Coronary artery (tissue), 2 donors: ENCODE results near the gene EVX1.

ENCODE experiments used
- DNase-seq: peaks from one replicate; pipeline ENCODE4 v3.0.0-alpha.2; 2017; ENCODE audit warnings: low spot score
- H3K27ac ChIP-seq, 2 donors: fragments of 200-600 bp; sonication (generic); one replicate each; pipeline ENCODE4 v1.5.1; 2016 to 2019
- H3K4me3 ChIP-seq: fragments of 200-600 bp; sonication (generic); 2 replicates; pipeline ENCODE4 v1.5.1; 2016; ENCODE audit warnings: mild to moderate bottlenecking, moderate library complexity
- TF ChIP-seq, protein P1 (sequence below): fragments of 200-600 bp; sonication (generic); IDR thresholded peaks from one replicate; pipeline ENCODE4 v1.5.1; 2019; ENCODE audit warnings: antibody characterized with exemption

EVX1 gene

DNA sequence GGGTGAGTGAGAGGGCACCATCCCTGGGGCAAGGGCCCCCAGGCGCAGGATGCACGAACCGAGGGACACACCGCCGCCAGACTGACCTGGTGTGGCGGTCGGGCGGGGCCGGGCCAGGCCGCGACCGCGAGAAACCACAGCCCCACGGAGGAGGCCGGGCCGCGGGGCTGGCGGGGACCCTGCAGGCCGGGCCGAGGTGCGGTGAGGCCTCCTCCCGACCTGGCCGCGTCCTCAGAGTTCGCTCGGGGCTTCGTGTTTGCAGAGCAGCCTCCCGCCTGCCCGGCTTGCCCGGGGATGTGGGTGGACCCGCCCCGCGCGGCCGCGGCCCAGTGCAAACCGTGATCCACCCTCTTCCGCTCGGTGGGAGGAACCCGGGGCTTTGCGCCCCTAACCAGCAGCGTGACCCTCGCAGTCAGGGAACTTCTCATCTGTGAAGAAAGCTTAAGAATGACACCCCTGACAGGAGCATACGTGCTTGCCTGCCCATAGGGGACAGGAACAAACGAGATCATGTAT lies 22.1 kb upstream of the EVX1 start:
- peak overlapping the region; percentile 0 for H3K4me3 ChIP-seq
- H3K27ac ChIP-seq: no peak overlapping the region
- TF ChIP-seq, protein P1, sequence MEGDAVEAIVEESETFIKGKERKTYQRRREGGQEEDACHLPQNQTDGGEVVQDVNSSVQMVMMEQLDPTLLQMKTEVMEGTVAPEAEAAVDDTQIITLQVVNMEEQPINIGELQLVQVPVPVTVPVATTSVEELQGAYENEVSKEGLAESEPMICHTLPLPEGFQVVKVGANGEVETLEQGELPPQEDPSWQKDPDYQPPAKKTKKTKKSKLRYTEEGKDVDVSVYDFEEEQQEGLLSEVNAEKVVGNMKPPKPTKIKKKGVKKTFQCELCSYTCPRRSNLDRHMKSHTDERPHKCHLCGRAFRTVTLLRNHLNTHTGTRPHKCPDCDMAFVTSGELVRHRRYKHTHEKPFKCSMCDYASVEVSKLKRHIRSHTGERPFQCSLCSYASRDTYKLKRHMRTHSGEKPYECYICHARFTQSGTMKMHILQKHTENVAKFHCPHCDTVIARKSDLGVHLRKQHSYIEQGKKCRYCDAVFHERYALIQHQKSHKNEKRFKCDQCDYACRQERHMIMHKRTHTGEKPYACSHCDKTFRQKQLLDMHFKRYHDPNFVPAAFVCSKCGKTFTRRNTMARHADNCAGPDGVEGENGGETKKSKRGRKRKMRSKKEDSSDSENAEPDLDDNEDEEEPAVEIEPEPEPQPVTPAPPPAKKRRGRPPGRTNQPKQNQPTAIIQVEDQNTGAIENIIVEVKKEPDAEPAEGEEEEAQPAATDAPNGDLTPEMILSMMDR: no peak
- peak; percentile 26 for DNase-seq

DNA sequence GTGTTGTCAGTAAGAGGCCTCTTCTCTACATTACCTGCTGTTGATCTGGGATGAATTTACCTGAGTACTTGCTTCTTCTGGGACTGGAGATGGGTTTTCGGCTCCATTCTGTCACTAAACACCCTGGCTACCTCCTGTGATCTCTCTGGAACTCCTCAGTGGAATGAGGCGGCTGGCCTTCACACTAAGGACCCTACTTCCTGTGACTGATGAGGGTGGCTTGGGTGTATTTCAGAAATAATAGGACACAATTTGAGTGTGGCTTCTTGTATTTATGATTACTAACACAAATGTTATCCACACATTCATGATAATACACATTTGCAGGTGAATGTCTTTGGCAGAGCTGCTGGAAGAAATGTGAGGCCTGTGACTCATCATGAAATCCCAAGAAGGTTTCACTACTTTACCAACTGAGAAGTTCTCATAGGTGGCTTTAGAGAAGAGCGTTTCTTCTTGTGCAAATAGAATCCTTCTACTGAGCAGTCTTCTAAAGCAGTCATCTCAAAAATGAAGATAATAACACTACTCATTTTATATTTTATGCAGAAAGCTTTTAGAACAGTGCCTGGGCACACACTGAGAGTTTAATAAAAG lies 21.3 kb upstream of the EVX1 start:
- TF ChIP-seq, protein P1: no peak
- H3K27ac ChIP-seq: no peak overlapping the region
- no peak overlapping the region for H3K4me3 ChIP-seq
- DNase-seq: no peak

DNA sequence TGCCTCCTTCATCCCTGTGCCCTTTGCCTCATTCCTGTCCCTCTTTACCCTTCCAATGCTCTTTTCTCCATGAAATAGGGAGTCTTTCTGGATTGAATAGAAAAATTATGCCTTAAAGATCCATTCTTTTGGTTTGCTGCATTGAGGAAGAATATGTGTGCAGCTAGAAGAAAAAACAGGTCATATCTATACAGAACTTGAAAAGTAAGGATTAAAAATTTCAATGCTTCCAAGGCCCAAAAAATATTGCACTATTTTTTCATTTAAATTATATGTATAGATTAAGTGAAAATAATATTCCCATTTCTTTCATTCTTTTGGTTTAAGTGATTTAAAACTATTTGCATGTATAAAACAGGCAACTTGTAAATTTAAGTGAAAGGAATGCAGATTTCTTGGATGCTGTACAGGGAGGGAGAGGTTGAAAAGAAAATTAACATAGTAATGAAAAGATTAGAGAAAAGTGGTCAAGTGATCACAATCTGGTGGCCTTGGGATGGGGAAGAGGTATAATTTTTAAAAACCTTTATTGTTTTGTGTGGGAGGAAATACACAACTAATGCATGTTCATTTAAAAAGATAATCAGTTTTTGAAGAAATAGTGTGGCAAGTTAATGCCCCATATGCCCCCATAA lies 18.5 kb upstream of the EVX1 start:
- TF ChIP-seq, protein P1: no peak
- no peak overlapping the region for H3K27ac ChIP-seq

DNA sequence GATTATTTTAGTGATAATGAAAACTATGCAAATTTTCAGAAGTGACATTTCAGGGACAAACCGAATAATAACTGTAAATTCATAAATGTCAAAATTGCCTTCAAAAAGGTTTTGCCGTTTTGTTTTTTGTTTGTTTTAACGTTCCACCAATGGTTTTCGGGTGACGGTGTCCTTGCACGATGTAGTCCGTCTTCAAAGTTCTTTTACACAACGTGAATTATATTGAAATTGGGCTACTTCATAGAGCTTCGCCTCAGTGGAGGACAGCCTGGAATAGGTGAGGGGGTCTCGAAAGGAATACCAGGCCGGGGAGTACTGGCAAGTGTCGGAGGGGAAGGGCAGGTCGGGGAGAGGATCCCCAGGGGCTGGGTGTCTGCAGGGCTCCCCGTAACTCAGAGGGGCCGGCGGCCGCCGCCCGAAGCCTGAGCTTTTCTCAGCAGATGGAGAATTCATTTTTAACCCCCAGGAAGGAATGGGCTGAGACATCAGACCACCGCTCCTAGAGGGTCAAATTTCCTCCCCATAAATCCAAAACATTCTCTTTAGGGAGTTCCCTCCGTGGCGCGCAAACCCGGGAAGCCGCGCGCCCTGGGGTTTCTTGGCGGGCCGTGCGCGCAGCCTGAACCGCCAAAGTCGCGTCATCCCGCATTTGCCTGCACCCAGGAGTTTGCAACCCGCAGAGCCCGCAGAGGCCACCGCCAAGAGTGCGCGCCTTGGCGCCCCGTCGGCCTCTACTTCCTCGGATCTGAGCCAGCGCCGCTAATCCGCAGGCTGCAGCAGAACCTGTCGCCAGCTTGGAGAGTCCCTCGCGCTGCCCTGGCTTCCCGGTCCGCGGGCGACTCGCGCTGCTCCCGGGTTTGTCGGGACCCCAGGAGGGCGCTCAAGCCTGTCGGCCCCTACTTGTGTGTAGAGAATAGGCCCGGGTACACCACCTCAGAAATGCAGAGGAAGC lies 17.3 kb upstream of the EVX1 start:
- Histone ChIP-seq H3K4me3 (no peak overlapping the region), H3K27ac (no peak overlapping the region)
- TF ChIP-seq, protein P1: no peak
- peak; percentile 40 for DNase-seq

More for the DNA sequence above, 18.5 kb upstream of the EVX1 start:
- no peak for DNase-seq
- no peak overlapping the region for H3K4me3 ChIP-seq

DNA sequence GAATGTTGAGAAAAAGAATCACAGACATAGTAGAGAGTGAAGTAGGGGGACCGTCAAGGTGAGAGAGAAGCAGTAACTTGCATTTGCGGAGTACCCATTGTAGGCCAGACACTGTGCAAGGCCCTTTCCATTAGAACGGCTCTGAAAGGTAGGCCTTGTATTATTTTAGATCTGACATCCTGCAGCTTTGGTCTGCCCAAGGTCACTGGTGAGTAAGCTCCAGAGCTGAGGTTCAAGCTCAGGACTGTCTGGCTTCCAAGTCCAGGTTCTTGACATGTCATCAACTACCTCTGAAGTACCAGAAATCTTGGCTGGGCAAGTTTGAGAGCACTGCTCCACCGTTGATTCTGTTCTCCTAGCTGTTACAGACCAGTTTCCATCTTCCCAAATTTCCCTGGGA lies 13.2 kb upstream of the EVX1 start:
- Histone ChIP-seq H3K4me3 (no peak overlapping the region), H3K27ac (no peak overlapping the region)
- DNase-seq: peak; percentile 33
- TF ChIP-seq, protein P1: no peak

DNA sequence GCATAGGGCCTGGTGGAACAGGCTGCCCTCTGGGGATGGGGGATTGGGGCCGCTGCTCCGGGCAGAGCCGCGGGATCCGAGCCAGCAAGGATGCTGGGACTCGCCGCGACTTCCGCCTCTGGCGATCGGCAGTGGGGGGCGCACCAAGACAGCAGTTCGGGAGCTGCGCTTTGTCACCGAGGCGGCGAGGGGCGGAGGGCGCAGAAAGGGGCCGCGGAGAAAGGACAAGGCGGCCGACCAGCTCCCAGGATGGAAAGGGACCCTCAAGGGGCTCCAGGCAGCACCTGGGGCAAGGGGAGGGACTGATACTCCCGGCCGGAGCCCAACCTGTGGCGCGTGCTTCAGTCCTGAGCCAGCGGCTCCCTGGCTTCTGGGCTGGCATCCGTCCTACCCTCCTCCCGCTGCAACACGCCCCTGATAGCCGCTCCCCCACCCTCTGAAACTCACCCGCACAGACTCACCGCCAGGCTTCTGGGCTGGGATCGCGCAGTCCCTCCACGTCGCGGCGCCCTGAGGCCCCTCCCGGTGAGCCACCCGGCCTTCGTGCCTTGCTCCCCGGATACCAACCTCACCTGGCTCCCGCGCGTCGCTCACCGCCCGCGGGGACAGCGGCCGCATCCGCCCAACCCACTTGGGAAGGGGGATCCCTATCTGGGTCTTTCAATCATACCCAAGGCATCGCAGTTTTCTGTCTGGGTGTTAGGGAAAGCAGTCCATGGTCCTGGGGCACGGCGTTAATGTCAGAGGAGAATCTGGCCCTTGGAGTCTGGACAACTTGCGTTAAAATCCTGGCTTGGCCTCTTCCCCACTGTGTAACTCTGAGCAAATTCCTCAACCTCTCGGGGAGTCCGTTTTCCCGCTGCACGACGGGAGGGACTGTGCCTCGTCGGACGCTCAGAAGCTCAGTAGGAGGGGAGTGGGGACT lies 7.0 kb upstream of the EVX1 start:
- Histone ChIP-seq H3K27ac (no peak overlapping the region), H3K4me3 (peak overlapping the region; percentile 63)
- DNase-seq: no peak
- TF ChIP-seq, protein P1: no peak
